Glutamatergic neuron (in vitro differentiated cells): ENCODE results near the gene CDADC1. TPM values are rescaled to one million over a fixed set of nuclear protein-coding genes. Genes with fewer than 3 reads are reported as not detected.

Experiments used
- DNase-seq: peaks from one replicate; pipeline ENCODE4 v3.0.0; 2022
- H3K27ac Mint-ChIP-seq: one replicate; pipeline ENCODE4 v1.8.0; 2020; ENCODE audit warnings: mild to moderate bottlenecking, mixed read lengths, inconsistent platforms; ENCODE audit not compliant: unreplicated experiment
- H3K27me3 Mint-ChIP-seq: one replicate; pipeline ENCODE4 v1.8.0; 2020; ENCODE audit warnings: mild to moderate bottlenecking, moderate library complexity, mixed read lengths, inconsistent platforms; ENCODE audit not compliant: unreplicated experiment
- H3K36me3 Mint-ChIP-seq: one replicate; pipeline ENCODE4 v1.8.0; 2020; ENCODE audit warnings: mild to moderate bottlenecking, mixed read lengths, inconsistent platforms; ENCODE audit not compliant: unreplicated experiment
- H3K4me1 Mint-ChIP-seq: one replicate; pipeline ENCODE4 v1.8.0; 2020; ENCODE audit warnings: mild to moderate bottlenecking, low read depth, mixed read lengths, inconsistent platforms; ENCODE audit not compliant: unreplicated experiment
- H3K4me3 Mint-ChIP-seq: one replicate; pipeline ENCODE4 v1.8.0; 2020; ENCODE audit warnings: mild to moderate bottlenecking, mixed read lengths, inconsistent platforms; ENCODE audit not compliant: unreplicated experiment
- H3K9me3 Mint-ChIP-seq: one replicate; pipeline ENCODE4 v1.8.0; 2020; ENCODE audit warnings: mild to moderate bottlenecking, moderate library complexity, mixed read lengths, inconsistent platforms; ENCODE audit not compliant: unreplicated experiment
- CTCF ChIP-seq: fragments of 200-600 bp; sonication (generic); IDR thresholded peaks from one replicate; pipeline ENCODE4 v1.5.0; 2021; ENCODE audit not compliant: partially characterized antibody, unreplicated experiment
- total RNA-seq: library from RNA; stranded (reverse); fragmentation: NEBNext Ultra II Directional; extraction: Animal tissue kit (Norgen Biotek cat#: 25700); gene quantifications from one replicate; pipeline ENCODE4 v1.2.1, GENCODE V29; 2021; ENCODE audit not compliant: unreplicated experiment

Gene CDADC1
- total RNA-seq, 1 donor from 2014 or later = 4.3 TPM

- Mint-ChIP-seq H3K27me3 (peaks cover 11% of the 10 kb centered on the region), H3K4me3 (no peak overlapping the region), H3K9me3 (peaks cover 2% of the 10 kb centered on the region), H3K4me1 (peaks cover 7% of the 10 kb centered on the region), H3K27ac (no peak overlapping the region), H3K36me3 (no peaks in the 10 kb centered on the region)
- no peak for TF ChIP-seq CTCF
- no peak for DNase-seq
Observed at GRCh38 chr13:49302817-49303216, 55.1 kb downstream of the CDADC1 start.

GRCh38 chr13:49303533-49304252, 56.0 kb downstream of the CDADC1 start:
- Mint-ChIP-seq H3K9me3 (peaks cover 2% of the 10 kb centered on the region), H3K4me3 (no peak overlapping the region), H3K27me3 (peaks cover 11% of the 10 kb centered on the region), H3K36me3 (no peaks in the 10 kb centered on the region), H3K27ac (no peak overlapping the region), H3K4me1 (peaks cover 7% of the 10 kb centered on the region)
- no peak for DNase-seq
- no peak for TF ChIP-seq CTCF

- no peak for DNase-seq
- H3K27me3 Mint-ChIP-seq = peaks cover 11% of the 10 kb centered on the region
- no peak overlapping the region for H3K4me3 Mint-ChIP-seq
- no peak overlapping the region for H3K27ac Mint-ChIP-seq
- H3K36me3 Mint-ChIP-seq = no peaks in the 10 kb centered on the region
- no peak for TF ChIP-seq CTCF
- peaks cover 2% of the 10 kb centered on the region for H3K9me3 Mint-ChIP-seq
- peaks cover 7% of the 10 kb centered on the region for H3K4me1 Mint-ChIP-seq
Observed at GRCh38 chr13:49304356-49304755, 56.6 kb downstream of the CDADC1 start.

- no peaks in the 10 kb centered on the region for H3K36me3 Mint-ChIP-seq
- H3K27ac Mint-ChIP-seq = no peak overlapping the region
- no peak for TF ChIP-seq CTCF
- H3K9me3 Mint-ChIP-seq = peaks cover 2% of the 10 kb centered on the region
- H3K4me3 Mint-ChIP-seq = no peak overlapping the region
- peaks cover 10% of the 10 kb centered on the region for H3K4me1 Mint-ChIP-seq
- DNase-seq = no peak
- peaks cover 11% of the 10 kb centered on the region for H3K27me3 Mint-ChIP-seq
Observed at GRCh38 chr13:49304763-49305700, 57.3 kb downstream of the CDADC1 start.
